Body of pancreas (tissue), 4 donors: ENCODE data around the gene FRMPD2.

Experiments used
- POLR2A ChIP-seq, 3 donors: fragments of 450-650 bp; IDR thresholded peaks; one replicate each; pipeline ENCODE4 v1.6.1; 2016; ENCODE audit warnings: antibody characterized with exemption in 3 of 3, mild to moderate bottlenecking in 2 of 3
- TF ChIP-seq, protein P1 (sequence below), 7 experiments: fragments of 450-650 bp in 4 of 7; fragments of 200-600 bp in 3 of 7; sonication (generic) in 3 of 7; IDR thresholded peaks; one replicate each; pipeline ENCODE4 v1.5.1; 2016 to 2019; ENCODE audit warnings: antibody characterized with exemption in 7 of 7

DNA sequence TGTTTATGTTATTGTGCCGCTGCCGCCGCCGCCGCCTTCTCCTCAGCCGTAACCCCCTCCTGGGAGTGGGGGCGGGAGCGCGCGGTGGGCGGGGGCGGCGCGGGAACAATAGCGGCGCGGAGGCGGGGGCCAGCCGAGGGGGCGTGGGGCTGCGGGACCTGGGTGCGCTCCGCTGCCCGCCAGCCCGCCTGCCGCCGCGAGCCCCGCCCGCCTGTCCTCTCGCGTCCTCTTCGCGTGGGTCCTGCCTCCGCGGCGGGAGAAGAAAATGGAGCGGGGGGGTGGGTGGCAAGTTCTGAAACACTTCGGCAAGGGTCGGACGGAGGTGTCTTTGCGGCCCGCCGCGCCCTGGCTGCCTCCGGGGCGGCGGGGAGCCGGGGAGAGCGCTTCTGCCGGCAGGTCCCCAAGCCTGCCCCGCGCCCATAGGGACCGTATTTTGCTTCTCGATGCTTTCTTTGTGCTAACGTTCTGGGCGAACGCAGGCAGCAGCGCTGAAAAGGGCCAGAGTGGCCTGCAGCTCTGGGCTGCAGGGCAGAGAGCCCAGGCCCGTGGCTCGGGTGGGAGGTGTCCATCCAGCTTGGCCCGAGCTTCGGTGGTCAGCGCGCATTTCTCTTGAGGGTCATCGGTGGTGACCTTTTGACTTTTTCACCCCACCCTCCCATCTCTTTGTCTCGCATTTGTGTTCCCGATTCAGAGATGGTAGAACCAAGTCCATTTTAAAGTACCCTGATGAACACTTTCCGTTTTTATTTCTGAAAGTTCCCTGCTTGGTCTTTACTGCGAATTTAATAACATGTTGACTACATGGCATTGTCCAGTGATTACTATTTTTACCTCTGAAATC is 32.6 kb upstream of the FRMPD2 start:
- TF ChIP-seq, protein P1, sequence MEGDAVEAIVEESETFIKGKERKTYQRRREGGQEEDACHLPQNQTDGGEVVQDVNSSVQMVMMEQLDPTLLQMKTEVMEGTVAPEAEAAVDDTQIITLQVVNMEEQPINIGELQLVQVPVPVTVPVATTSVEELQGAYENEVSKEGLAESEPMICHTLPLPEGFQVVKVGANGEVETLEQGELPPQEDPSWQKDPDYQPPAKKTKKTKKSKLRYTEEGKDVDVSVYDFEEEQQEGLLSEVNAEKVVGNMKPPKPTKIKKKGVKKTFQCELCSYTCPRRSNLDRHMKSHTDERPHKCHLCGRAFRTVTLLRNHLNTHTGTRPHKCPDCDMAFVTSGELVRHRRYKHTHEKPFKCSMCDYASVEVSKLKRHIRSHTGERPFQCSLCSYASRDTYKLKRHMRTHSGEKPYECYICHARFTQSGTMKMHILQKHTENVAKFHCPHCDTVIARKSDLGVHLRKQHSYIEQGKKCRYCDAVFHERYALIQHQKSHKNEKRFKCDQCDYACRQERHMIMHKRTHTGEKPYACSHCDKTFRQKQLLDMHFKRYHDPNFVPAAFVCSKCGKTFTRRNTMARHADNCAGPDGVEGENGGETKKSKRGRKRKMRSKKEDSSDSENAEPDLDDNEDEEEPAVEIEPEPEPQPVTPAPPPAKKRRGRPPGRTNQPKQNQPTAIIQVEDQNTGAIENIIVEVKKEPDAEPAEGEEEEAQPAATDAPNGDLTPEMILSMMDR (IDR thresholded peaks at IDR 0.05) = no peak
- no peak for TF ChIP-seq POLR2A (IDR thresholded peaks at IDR 0.05)
